ENCODE results near the gene CBFA2T2.

DNA sequence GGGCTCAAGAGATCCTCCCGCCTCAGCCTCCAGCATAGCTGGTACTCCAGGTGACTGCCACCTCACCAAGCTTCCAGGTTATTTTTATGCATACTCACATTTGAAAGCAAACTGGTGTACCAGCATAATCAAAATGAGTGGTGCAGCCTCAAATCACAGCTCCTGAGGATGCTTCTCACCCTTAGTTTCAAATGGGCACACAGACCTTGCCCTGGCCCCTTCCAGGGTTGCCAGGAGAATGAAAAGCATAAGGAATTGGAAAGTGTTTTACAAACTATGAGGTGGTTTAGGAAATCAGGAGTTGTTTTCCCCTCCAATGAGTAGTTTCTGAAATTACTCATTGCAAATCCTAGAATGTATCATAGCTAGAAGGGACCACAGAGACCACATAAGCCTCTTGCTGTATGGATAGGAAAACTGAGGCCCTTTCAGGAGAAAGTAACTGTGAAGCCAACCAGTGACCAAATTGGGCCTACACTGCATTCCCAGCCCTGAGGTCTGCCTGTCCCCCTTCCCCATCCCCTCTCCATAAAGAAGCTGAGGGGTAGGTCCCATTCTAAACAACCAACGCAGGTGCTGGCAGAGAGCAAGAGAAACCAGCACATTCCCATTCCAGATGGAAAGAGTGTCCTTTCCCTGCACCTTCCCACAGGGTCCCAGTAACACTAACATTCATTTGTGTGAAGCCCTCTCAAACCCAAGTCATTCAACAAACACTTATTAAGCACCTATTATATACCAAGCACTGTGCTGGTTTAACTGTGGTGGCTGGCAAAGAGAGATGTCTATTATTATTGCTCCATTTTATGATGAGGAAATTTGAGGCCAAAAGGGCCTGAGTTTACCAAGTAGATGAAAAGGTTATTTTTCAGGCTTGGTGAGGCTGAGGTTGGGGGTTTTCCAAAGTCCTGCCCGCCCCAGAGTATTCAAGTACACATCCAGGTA lies 198.4 kb downstream of the CBFA2T2 start:
- TF ChIP-seq CTCF (conservative IDR thresholded peaks at IDR 0.05 in 1 of 2, IDR thresholded peaks at IDR 0.05 in 1 of 2; ENCODE audit: extremely low read depth in 1 of 2, insufficient read depth in 1 of 2, low read depth in 1 of 2, low read length in 2 of 2) (no peak), EZH2 (IDR thresholded peaks at IDR 0.05; ENCODE audit: borderline replicate concordance, low read length) (no peak)
